HG03521 (cell line): ENCODE results near the gene TPH2.

Source experiments
- ATAC-seq: cut with Tn5 transposase; IDR thresholded peaks from one replicate; pipeline ENCODE4 v1.9.1; 2021; ENCODE audit warnings: mild to moderate bottlenecking, moderate library complexity; ENCODE audit not compliant: unreplicated experiment

TPH2 gene

GRCh38 chr12:72030277-72030676, 91.6 kb downstream of the TPH2 start:
- no peak for ATAC-seq

GRCh38 chr12:72031066-72031465, 92.4 kb downstream of the TPH2 start:
- ATAC-seq, result no peak

GRCh38 chr12:72033991-72034390, 95.3 kb downstream of the TPH2 start:
- no peak for ATAC-seq

GRCh38 chr12:72035625-72036024, 97.0 kb downstream of the TPH2 start:
- ATAC-seq, result no peak

GRCh38 chr12:72036393-72036792, 97.7 kb downstream of the TPH2 start:
- no peak for ATAC-seq

- ATAC-seq, result no peak
These were observed 98.6 kb downstream of the TPH2 start for GRCh38 chr12:72037006-72037795.

- no peak for ATAC-seq
These were observed 103.2 kb downstream of the TPH2 start for GRCh38 chr12:72041811-72042210.

- no peak for ATAC-seq
These were observed 115.0 kb downstream of the TPH2 start for GRCh38 chr12:72053604-72054003.

GRCh38 chr12:72054511-72054910, 115.9 kb downstream of the TPH2 start:
- no peak for ATAC-seq

GRCh38 chr12:72057330-72057914, 118.8 kb downstream of the TPH2 start:
- no peak for ATAC-seq

- no peak for ATAC-seq
These were observed 124.4 kb downstream of the TPH2 start for GRCh38 chr12:72063073-72063472.

GRCh38 chr12:72071030-72071429, 132.4 kb downstream of the TPH2 start:
- no peak for ATAC-seq

- no peak for ATAC-seq
These were observed 134.1 kb downstream of the TPH2 start for GRCh38 chr12:72072592-72073212.

GRCh38 chr12:72074065-72074464, 135.4 kb downstream of the TPH2 start:
- ATAC-seq, result no peak

- ATAC-seq, result no peak
These were observed 136.3 kb downstream of the TPH2 start for GRCh38 chr12:72074956-72075355.

GRCh38 chr12:72075401-72075800, 136.8 kb downstream of the TPH2 start:
- ATAC-seq, result no peak

GRCh38 chr12:72075891-72076557, 137.4 kb downstream of the TPH2 start:
- no peak for ATAC-seq

- no peak for ATAC-seq
These were observed 137.9 kb downstream of the TPH2 start for GRCh38 chr12:72076558-72076915.

GRCh38 chr12:72077111-72077820, 138.6 kb downstream of the TPH2 start:
- no peak for ATAC-seq

GRCh38 chr12:72081777-72082176, 143.1 kb downstream of the TPH2 start:
- no peak for ATAC-seq
